HG03354 (cell line): ENCODE results near the gene GPR156.

Experiments
- ATAC-seq: cut with Tn5 transposase; IDR thresholded peaks from one replicate; pipeline ENCODE4 v1.9.1; 2021; ENCODE audit warnings: mild to moderate bottlenecking; ENCODE audit not compliant: unreplicated experiment, poor library complexity, severe bottlenecking

Gene GPR156

DNA sequence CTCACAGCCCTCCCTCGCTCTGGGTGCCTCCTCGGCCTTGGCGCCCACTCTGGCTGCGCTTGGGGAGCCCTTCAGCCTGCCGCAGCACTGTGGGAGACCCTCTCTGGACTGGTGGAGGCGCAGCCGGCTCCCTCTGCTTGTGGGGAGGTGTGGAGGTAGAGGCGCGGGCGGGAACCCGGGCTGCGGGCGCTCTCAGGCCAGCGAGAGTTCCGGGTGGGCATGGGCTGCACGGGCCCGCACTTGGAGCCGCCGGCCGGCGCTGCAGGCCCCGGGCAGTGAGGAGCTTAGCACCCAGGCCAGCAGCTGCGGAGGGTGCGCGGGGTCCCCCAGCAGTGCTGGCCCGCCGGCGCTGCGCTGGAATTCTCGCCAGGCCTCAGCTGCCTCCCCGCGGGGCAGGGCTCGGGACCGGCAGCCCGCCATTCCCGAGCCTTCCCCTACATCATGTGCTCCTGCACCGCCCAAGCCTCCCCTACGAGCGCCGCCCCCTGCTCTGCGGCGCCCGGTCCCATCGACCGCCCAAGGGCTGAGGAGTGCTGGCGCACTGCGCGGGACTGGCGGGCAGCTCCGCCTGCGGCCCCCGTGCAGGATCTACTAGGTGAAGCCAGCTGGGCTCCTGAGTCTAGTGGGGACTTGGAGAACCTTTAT, 144.8 kb downstream of the GPR156 start:
- no peak for ATAC-seq

DNA sequence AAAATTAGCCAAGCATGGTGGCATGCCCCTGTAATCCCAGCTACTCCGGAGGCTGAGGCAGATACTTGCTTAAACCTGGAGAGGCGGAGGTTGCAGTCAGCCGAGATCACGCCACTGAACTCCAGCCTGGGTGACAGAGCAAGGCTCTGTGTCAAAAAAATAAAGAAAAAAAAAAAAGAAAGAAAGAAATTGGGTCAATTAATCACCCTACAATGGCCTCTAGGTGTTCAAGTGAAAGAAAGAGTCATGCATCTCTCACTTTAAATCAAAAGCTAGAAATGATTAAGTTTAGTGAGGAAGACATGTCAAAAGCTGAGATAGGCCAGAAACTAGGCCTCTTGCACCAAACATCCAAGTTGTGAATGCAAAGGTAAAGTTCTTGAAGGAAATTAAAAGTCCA, 145.9 kb downstream of the GPR156 start:
- no peak for ATAC-seq

DNA sequence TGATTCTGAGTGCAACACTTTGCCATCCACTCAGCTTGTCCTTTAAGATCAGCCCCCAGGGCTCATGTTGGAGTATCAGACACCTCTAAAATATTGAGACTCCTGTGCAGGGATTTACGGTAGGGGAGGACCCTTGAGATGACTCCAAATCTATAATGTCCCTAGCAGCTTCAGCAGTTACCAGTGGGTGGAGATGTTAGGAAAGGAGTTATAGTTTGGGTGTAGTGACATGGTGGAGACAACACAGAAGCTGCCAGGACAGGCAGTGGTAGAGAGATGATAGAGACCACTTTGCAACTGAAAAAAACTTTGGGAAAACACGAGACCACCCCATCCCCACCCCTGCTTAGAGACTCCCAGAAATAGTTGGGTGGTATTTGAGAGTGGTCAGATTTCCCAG, 147.5 kb downstream of the GPR156 start:
- ATAC-seq, result no peak

GRCh38 chr3:120130656-120131055, 154.4 kb downstream of the GPR156 start:
- ATAC-seq, result no peak

GRCh38 chr3:120129718-120130513, 155.1 kb downstream of the GPR156 start:
- ATAC-seq, result no peak

DNA sequence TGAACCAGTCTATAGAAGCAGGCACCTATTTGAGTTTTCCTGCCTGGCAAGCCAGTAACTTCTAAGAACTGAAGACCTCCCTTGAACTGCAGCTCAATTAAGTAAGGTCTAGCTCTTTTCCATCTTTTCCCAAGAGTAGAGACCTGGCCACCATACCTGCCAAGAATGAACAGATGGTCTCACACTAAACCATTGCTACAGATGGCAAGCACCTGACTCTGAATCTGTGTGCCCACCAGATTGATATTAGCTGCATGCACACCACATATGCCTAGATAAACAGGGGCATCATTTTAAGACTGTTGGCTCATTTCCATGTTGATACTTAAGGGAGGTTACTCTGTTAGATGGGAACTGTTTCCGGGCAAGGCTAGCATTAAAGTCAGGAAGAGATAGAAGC, 156.0 kb downstream of the GPR156 start:
- no peak for ATAC-seq

DNA sequence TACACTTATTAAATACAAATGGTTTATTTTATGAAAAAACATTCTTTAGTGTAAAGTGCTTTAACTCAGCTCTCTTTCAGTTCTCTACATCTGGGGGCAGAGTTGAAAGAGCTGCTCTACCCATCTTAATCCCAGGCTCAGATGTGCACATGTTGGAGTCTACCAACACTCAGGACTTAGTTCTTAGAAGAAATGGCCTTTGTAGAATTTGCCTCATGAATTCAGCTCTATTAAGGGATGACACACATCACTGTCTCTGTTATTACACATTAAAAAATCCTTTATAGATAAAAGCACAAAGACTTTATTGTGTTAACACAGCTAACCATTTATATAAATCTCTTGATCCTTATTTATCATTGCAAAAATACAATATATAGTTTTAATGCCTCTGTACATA, 159.0 kb downstream of the GPR156 start:
- ATAC-seq, result no peak

DNA sequence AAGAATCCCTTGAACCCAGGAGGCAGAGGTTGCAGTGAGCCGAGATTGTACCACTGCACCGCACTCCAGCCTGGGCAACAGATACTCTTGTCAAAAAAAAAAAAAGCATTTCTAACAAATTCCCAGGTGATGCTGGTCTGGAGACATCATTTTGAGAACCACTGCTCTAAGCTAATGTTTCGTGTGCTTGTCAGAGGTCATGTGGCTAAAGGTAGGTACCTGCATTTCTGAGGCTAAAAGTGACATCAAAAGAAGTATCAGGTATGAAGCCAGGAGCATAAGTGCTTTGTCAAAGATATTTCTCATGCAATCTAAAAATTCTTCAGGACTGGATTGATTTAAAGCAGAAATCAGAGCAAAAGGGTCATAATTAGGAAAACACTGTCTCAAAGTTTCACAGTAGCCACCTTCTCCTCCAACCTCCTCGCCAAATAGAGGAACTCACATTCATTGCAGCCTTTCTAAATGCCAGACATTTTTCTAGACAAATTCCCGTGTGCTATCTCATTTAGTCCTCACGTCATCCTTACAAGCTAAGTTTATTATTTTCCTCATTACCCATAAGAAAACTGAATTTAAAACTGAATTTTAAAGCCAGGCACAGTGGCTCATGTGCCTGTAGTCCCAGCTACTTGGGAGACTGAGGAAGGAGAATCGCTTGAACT, 165.0 kb downstream of the GPR156 start:
- no peak for ATAC-seq
